GM19043 (cell line): ENCODE results near the gene CRTAC1.

ENCODE experiments used
- ATAC-seq: cut with Tn5 transposase; IDR thresholded peaks from one replicate; pipeline ENCODE4 v1.9.1; 2021; ENCODE audit warnings: low read depth; ENCODE audit not compliant: unreplicated experiment

CRTAC1 gene

DNA sequence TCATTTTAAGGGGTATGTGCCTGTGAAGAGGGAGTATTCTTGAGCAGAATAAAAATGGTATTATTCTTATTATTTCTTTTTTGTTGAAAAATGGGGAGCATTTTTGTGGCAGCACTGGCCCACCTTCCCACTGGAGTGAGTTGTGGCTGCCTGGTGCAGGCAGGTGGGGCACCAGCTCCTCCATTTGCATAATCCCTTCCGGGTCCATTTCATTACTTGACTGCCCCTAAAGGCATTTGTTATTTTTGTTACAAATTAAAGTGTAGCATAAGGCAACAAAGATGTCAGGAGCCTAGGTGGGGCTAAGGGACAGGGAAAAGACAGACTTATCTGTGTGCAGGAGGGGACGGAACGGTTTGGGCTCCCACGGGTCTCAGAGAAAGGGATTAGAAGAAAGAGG, 154.0 kb downstream of the CRTAC1 start:
- no peak for ATAC-seq

DNA sequence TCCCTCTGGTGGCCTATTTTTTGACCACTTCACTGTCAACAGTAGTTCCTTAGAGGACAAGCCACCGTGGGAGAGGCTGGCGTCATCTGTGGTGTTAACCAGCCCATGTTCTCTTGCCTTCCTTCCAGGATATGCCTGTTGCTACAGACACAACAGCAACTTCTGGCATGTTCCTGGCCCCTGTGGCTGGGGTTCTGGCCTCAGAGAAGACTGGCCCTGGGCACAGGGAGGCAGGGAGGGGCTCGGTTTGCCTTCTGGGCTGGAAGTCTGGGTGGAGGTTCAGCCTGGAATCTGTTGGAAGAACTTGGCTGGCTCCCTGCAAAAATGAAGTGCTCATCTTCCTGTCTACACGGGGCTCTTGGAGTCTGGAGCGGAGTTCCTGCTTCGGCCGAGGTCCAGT, 155.0 kb downstream of the CRTAC1 start:
- ATAC-seq: no peak

DNA sequence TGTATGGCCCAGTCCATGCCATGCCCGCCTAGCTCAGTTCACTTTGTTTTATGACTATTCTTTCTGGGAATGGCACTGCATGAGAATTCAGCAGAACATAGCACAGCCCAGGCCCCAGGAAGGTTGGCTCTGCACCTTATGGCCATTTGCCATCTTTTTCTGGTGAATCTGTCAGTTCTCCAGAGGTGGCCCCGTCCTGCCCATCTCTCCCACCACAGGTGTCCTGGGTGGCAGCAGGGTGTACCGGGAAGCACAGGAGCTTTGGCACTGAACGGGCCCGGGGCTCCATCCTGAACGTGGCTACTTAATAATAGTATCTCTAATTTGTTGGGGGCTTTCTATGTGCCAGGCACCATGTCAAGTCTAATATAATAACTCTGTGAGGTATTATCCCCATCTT, 156.1 kb downstream of the CRTAC1 start:
- ATAC-seq: no peak

DNA sequence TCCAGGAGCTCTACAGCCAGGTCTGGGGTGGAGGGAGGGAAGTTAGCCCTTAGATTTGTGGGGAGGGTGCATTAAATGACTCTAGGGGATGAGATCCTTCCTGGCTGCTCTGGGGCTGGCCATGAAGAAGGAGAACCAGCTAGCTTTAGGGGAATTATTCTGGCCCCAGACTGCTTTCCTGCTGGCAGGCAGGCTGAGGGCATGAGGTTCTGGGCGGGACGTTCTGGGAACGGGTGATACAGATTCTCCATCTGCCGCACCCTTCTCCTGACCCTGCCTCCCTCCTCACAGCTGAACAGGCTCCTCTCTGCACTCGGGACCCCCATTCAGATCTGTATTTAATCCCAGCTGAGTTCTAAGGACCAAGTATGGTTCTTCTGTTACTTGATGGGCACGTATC, 156.9 kb downstream of the CRTAC1 start:
- no peak for ATAC-seq

DNA sequence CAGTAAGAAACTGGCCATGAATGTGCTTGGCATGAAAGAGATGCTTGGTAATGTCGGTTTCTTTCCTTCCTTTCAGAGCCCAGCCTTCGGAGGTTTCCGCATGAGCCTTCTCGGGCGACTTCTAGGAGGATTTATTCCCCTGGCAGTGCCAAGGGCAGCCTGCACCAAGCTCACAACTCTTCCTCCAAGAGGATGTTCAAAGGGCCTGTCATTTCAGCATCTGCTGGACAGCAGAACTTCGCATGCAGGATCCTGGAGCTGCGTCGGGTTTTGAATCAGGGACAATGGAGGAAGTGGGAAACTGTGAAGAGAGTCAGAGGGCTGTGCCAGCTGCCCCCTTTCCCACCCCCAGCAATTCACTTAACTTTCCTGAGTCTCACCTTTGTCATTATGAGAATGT, 159.4 kb downstream of the CRTAC1 start:
- no peak for ATAC-seq

DNA sequence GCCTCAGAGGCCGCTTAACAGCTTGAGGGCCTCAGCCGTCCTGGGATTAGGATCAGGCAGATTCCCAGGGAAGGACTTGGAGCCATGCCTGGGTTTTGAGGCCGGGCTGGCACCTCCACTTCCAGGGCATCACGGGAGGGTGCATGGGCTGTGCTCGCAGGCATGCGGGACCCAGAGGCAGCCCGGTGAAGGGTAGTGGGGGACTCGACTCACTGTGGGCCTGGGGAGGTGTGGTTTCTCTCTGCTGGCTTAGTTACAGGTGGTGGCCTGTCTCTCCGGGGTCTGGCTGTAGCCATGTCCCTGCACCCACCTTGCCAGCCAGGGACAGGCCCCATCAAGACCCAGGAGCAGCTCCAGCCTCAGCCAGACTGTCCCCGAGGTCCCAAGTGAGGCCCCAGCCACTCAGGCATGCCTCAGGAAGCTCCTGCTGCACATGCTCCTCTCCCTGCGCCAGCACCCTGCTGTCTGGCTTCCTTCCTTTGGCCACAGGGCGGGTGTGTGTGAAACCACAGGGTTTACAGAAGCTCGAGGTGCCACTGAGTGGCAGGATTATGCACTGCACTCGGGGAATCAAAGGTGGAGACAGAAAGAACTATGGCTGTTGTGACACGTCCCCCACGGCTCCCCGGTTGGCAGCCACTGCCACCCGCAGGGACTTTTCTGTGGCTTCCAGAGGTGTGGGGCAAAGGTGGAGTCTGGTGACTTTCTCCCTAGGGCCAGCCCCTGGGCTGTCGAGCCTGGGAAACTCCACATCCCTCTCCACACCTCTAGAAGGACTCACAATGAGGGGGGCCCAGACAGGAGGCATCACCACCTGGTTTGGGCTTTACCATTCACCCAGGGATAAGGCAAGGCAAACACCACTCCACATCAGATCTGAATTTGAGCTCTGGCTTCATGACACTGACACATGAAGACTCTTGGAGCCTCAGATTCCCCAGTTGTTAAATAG, 161.1 kb downstream of the CRTAC1 start:
- peak; percentile 92 for ATAC-seq

DNA sequence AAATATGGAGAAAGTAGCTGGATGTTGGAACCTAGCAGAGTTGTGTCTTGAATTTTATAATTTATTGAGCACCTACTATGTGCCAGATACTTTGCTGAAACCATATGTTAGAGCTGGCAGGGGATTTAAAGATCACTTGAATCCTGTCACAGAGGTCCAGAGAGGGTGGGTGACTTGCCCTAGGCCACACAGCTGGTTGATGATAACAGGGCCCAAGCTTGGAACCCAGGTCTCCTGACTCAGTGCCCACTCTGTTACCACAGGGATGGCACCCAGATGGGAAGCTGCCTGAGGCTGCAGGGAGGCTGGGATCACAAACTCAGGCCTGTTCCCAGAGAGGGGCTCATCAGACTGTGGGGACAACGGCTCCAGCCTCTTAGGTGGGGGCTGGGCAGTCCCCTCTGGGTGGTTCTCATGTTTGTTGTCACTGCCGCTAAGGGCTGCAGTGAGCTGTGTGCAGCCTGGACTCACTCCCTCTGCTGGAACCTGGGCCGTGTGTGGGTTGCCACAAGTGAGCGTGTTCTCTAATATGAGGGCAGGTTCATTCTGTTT, 162.2 kb downstream of the CRTAC1 start:
- no peak for ATAC-seq

DNA sequence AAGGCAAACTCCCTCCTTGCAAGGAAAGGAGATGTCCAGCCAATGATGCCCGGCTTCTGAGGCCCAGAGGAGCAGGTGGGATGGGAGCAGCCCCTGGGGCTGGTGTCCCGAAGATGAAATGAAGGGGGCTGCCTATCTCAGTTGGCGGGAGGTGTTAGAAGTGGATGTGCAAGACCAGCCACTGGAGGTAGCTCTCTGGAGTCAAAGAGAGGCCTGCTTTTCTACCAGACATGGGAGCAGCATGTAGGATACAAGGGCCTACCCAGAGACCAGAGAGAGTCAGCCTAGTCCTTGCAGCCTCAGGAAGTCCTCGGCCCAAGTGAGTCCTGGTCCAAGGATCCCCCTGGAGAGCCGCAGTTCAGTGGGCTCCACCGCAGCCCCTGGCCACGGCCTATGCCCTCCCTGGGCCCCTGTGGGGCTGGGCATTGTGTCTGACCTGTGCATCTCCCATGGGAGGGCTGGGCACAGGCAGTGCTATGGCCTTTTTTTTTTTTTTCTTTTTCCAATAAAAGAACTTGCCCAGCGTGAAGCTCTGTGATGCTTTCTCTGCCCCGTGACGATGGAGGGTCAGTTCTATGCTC, 163.1 kb downstream of the CRTAC1 start:
- ATAC-seq: no peak

DNA sequence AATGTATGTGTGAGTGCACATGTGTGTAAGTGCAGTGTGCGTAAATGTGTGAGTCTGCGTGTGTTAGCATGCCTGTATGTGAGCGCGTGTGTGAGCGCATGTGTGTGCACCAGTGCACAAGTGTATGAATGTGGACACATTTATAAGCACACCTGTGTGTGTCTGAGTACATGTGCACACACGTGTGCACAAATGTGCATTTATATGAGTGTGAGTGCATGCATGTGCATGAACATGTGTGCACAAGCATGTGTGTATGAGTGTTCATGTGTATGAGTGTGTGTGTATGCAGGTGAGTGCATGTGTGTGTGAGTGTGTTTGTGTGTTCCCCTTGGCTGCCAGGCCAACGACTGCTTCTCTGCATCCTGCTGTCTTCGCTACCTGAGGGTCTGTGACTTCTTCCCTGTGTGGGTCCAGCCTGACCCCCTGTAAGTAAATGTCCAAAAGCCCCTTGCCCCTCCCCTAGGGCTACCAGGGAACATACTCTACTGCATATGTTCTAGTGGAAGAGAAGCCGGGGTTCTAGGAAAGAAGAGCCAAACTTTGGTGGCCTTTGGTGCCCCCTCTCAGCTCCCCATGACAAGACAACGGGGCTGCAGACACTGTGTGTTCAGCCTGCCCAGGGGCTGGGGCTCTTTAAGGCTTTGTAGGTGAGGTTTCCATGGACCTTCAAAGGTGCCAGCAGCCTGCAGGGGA, 163.7 kb downstream of the CRTAC1 start:
- no peak for ATAC-seq

DNA sequence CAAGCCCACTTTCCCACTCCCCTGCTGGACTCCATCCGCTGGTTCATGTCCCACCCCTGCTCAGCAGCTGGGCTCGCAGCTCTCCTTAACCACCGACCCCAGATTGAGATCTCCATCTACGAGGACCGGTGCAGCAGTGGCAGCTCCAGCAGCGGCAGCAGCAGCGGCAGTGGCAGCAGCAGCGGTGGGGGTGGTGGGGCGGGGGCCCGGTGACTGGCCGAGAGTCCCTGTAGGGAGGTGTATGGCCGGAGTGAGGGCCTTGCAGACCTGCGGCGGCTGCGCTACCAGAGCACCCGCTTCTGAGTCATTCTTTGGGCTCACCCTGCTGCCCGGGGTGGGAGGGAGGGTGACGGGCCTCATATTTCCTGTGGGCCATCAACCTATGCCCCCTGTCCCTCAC, 164.9 kb downstream of the CRTAC1 start:
- no peak for ATAC-seq

DNA sequence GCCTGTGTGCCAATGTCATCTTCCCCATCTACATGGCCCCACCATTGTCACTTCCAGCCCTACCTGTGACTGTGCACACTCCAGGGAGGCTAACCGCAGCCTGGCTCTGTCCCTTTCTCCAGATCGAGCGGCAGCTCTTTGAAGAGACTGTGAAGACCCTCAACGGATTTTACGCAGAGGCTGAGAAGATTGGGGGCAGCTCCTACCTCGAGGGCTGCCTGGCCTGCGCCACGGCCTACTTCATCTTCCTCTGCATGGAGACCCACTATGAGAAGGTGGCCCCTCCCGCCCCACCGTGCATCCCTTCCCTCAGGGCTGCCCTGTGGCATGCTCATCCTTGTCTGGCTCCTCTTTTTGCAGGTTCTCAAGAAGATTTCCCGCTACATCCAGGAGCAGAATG, 166.6 kb downstream of the CRTAC1 start:
- ATAC-seq: no peak

DNA sequence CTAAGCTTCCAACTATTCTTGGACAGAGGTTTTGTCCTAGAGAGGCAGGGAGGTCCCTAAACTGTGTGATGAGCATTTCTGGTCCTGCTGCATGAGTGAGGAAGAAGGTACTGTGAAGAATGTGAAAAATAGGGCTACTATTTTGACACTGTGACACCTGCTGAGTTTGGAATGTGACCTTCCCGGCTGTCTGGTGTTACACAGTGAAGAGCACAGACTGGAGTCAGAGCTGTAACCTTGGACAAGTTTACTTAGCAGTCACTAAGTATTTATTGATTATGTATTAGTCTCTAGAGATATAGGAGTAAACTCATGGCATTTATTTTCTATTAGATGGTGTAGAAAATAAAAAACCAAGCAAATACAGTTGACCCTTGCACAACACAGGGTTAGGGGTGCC, 168.5 kb downstream of the CRTAC1 start:
- ATAC-seq: no peak

DNA sequence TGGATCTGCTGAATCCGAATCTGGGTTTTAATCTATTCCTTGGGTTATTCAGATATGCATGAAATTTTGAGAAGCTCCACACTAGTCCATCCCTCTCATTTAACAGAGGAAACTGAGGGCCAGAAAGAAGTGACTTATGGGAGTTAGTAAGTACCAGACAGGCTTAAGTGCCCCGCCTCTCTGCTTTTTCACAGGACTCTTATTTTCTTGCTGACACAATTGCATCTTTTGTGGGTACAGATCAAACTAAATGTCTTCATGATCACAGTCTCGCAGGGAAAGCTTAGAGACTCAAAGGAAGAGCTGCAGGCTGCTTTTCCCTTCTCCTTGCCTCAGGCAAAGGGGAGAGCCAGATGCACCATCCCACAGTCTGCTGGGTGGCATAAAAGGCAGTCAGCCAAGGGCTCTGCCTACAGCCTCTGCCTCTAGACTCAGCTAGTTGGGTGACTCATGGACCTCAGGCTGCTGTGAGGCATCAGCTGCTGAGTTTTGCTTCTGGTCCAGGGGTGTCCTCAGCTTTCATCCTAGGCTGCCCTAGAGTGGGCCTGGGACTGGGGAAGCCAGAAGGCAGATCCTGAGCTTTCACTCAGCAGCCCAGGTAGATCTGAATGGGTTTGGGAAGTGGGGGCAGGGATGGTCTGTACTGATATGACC, 169.2 kb downstream of the CRTAC1 start:
- ATAC-seq: no peak

DNA sequence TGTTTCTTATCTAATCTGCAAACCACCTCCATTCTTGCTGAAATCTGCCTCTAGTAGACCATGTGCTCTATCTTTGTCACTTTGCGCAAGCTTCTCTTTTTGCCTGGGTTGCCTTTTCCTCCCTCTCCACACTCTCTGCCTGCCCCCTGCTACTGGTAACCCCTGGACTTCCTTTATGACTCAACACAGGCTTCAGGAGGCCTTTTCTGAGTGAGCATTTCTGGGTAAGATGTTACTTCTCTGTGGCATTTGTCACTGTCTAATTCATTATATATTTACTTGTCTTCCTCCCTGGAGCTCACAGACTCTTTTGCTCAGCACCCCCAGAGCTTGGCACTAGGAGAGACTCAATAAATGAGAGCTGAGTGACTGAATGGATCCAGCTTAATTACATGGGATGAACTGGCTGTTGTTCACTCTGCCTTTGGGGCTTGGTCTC, 172.4 kb downstream of the CRTAC1 start:
- ATAC-seq: no peak

DNA sequence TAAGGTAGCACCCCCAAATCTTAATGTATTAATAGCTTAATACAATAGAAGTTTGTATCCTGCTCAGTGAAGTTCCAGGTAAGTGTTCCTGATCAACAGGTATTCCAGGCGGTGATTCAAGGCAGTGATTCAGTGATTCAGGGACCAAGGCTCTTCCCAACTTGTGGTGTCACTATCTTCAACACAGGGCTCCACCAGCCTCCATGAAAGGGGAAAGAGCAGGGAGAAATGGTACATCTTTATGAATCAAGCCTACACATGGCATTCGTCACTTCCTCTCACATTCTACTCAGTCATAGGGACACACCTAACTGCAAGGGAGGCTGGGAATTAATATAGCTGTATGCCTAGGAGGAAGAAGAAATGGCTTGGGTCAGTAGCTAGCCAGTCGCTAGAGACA, 175.7 kb downstream of the CRTAC1 start:
- ATAC-seq: no peak

DNA sequence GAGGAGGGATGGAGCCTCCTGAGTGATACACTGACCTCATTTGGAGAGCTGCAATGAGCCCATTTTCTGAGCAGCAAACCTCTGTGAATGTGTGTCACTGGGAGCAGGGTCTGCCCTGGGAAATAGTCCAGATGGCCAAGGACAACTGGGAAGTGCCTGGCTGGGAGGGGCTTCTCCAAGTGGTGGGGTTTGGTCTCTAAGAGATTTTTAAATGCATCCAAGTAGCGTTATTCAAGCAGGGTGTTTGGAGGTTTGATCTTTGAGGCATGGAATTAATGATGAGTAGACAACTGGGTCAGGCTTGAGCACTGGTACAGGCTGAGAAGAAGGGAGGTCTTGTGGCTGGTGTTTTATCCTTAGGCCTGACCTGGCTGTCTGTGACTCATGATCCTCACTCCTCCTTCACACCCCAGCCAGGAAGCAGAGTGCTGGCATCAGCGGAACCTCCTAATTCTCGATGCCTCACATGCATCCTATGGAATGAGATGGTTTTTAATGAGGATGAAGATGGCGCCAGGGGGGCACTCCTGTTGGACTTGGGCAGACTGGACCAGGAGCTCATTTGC, 177.5 kb downstream of the CRTAC1 start:
- no peak for ATAC-seq

DNA sequence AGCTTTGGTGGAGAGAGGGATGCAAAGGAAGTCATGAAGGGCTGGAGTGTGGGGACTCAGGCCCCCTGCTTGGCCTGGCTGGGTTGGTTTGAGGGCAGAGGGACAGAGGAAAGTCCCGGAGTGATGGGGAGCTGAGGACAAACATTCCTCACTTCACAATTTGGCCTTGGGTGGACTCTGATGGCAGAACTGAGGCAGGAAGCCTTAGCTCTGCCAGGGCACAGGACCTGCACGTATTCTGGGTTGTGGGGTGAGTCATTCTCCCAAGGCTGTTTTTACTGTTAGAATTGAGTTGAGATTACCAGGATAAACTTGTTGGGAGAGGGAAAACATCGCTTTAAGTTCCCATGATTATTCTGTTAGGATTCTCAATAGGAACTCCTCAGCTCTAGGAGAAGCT, 178.1 kb downstream of the CRTAC1 start:
- ATAC-seq: no peak

DNA sequence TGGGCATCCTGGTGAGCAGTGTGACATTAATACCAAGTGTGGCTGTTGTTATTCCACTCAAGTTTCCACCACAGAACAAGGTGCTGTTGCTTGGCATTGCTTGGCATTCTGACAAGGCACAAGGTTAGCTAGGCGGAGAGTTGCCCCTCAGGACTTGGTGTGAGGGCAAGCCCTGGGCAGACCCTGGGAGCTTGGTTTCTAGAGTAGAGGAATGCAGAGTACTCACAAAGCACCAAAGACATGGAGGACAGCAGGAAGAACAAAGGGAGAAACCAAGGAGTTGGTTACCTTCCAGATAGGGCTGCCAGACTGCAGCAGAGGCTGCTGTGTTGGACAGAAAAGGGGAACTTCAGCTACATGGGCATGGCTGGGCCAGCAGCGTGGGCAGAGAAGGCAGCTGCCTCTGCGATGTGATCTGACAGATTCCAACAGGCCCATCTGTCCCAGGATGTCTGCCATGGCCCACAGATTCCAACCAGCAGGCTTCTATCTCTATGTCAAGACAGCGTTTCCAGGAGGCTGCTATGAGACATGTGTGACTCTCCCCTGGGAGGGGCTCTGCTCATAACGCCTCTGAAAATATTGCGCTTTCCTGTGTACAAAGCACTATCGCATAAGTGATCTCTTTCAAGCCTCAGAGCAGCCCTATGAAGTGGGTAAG, 178.9 kb downstream of the CRTAC1 start:
- no peak for ATAC-seq

DNA sequence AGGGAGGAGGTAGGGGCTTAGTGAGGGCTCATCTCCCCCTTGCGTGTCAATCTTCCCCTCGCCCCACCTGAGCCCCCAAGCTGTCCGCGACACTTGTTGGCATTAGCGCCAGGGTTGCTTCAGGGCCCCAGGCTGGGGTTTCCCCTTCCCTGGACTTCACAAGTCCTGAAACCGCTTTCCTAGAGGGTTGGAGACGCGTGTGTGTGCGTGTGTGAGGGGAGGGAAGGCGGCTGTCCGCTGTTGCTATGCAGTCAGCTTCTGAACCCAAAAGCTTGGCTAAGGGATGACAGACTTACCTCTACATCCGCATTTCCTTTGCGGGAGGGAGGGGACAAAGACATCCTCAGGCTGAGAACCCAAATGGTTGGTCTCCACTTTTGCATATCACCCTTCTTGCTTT, 180.0 kb downstream of the CRTAC1 start:
- no peak for ATAC-seq
